ENCODE results near the gene MSANTD2.

DNA sequence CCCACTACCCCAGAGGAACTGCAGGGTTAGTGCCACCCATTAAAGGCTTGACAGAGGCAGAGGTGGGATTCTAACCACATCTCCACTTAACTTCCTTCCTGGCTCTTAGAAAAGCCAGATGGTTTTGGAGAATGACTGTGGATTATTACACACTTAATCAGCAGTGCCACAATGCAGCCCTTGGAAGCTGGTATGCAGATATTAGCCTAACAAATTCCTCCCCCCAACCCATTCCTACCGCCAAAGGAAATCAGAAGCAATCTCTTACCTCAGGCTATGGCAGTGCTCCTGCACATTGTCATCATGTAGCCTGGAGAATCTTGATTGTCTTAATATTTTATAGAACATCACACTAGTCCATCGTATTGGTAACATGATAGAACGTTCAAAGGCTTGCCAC lies 83.6 kb downstream of the MSANTD2 start:
- TF ChIP-seq, protein P1, sequence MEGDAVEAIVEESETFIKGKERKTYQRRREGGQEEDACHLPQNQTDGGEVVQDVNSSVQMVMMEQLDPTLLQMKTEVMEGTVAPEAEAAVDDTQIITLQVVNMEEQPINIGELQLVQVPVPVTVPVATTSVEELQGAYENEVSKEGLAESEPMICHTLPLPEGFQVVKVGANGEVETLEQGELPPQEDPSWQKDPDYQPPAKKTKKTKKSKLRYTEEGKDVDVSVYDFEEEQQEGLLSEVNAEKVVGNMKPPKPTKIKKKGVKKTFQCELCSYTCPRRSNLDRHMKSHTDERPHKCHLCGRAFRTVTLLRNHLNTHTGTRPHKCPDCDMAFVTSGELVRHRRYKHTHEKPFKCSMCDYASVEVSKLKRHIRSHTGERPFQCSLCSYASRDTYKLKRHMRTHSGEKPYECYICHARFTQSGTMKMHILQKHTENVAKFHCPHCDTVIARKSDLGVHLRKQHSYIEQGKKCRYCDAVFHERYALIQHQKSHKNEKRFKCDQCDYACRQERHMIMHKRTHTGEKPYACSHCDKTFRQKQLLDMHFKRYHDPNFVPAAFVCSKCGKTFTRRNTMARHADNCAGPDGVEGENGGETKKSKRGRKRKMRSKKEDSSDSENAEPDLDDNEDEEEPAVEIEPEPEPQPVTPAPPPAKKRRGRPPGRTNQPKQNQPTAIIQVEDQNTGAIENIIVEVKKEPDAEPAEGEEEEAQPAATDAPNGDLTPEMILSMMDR (conservative IDR thresholded peaks at IDR 0.05) = no peak
- TF ChIP-seq ZFX (IDR thresholded peaks at IDR 0.05) = no peak
